GM12878 (cell line): Measurements from ENCODE around the gene RHBG.

Experiments used
- DPF2 ChIP-seq: fragments of 450-650 bp; IDR thresholded peaks from 2 replicates; pipeline ENCODE4 v1.6.1; 2017; ENCODE audit warnings: mild to moderate bottlenecking
- HDAC2 ChIP-seq: fragments of 200-600 bp; sonication (generic); IDR thresholded peaks from 2 replicates; pipeline ENCODE4 v1.6.1; 2017
- IRF3 ChIP-seq: fragments of 450-650 bp; IDR thresholded peaks from 2 replicates; pipeline ENCODE4 v1.6.1; 2014; ENCODE audit warnings: mild to moderate bottlenecking
- POLR2A ChIP-seq: IDR thresholded peaks from 2 replicates; pipeline ENCODE4 v1.6.1; 2011; ENCODE audit warnings: low read depth, mild to moderate bottlenecking, low read length
- POLR2AphosphoS5 ChIP-seq: IDR thresholded peaks from 2 replicates; pipeline ENCODE4 v1.6.1; 2011; ENCODE audit warnings: mild to moderate bottlenecking, low read length, inconsistent platforms
- RFX5 ChIP-seq: IDR thresholded peaks from 2 replicates; pipeline ENCODE4 v1.6.1; 2011; ENCODE audit warnings: low read depth, low read length, improper control_type of control experiment
- SMC3 ChIP-seq: IDR thresholded peaks from 2 replicates; pipeline ENCODE4 v1.6.1; 2011; ENCODE audit warnings: low read length, improper control_type of control experiment, borderline replicate concordance
- SREBF2 ChIP-seq: IDR thresholded peaks from 2 replicates; pipeline ENCODE4 v1.6.1; 2012; ENCODE audit warnings: mild to moderate bottlenecking, low read length
- TF ChIP-seq, protein P1 (sequence below), 3 experiments: IDR thresholded peaks in 2 of 3; conservative IDR thresholded peaks in 1 of 3; 2 replicates each; pipeline ENCODE4 v1.5.1; 2011; ENCODE audit warnings: low read depth in 3 of 3, low read length in 3 of 3, mild to moderate bottlenecking in 3 of 3, control low read depth in 2 of 3, moderate library complexity in 2 of 3, inconsistent platforms in 1 of 3, mixed read lengths in 1 of 3; ENCODE audit not compliant: control insufficient read depth in 2 of 3, insufficient read depth in 1 of 3; ENCODE audit errors: extremely low read depth in 1 of 3

DNA sequence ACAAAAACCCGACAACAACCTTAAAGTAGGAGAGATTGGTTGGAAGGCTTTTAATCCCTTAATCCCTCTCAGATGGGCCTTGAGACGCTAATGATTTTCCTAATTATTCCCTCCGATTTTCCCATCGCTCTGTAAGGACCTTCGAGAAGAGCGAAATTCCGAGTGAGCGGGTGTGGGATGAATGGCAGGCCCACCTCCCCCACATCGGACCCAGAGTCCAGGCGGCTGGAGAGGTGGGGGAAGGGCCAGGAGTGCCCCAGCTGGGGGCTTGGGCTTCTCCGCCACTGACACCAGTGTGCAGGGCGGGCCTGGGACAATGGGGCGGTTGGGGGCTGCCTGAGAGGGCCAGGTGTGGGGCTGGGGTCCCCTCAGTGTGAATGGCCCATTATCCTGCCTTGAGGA is 23.4 kb downstream of the RHBG start:
- TF ChIP-seq POLR2AphosphoS5, result no peak
- TF ChIP-seq, protein P1, sequence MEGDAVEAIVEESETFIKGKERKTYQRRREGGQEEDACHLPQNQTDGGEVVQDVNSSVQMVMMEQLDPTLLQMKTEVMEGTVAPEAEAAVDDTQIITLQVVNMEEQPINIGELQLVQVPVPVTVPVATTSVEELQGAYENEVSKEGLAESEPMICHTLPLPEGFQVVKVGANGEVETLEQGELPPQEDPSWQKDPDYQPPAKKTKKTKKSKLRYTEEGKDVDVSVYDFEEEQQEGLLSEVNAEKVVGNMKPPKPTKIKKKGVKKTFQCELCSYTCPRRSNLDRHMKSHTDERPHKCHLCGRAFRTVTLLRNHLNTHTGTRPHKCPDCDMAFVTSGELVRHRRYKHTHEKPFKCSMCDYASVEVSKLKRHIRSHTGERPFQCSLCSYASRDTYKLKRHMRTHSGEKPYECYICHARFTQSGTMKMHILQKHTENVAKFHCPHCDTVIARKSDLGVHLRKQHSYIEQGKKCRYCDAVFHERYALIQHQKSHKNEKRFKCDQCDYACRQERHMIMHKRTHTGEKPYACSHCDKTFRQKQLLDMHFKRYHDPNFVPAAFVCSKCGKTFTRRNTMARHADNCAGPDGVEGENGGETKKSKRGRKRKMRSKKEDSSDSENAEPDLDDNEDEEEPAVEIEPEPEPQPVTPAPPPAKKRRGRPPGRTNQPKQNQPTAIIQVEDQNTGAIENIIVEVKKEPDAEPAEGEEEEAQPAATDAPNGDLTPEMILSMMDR (IDR thresholded peaks at IDR 0.05 in 2 of 3, conservative IDR thresholded peaks at IDR 0.05 in 1 of 3; ENCODE audit: control insufficient read depth in 2 of 3, extremely low read depth in 1 of 3, insufficient read depth in 1 of 3, low read depth in 3 of 3, low read length in 3 of 3), result no peak
- no peak for TF ChIP-seq SMC3
- TF ChIP-seq POLR2A, result no peak
- TF ChIP-seq IRF3, result no peak
- TF ChIP-seq DPF2, result no peak
- TF ChIP-seq HDAC2, result no peak
- TF ChIP-seq RFX5, result no peak
- no peak for TF ChIP-seq SREBF2
